NCI-H128 (cell line): ENCODE data around the gene ZZZ3.
"Not testable (repeated sequence)": the region's sequence is repeated elsewhere in the genome, so short reads cannot be mapped to it uniquely, and the experiment has no call there.

ENCODE experiments used
- DNase-seq: peaks from one replicate; lab custom pipeline; 2025; ENCODE audit not compliant: unreplicated experiment; lab: John Stamatoyannopoulos, UW

ZZZ3 gene

GRCh38 chr1:77671836-77672235 lies 10.6 kb downstream of the ZZZ3 start:
- DNase-seq: no peak

GRCh38 chr1:77670330-77670729 lies 12.1 kb downstream of the ZZZ3 start:
- DNase-seq: no peak

- no peak for DNase-seq
Observed at GRCh38 chr1:77668924-77669449, 13.5 kb downstream of the ZZZ3 start.

GRCh38 chr1:77664939-77665516 lies 17.4 kb downstream of the ZZZ3 start:
- DNase-seq: no peak

- DNase-seq: no peak
Observed at GRCh38 chr1:77661696-77662095, 20.8 kb downstream of the ZZZ3 start.

- no peak for DNase-seq
Observed at GRCh38 chr1:77659879-77660593, 22.4 kb downstream of the ZZZ3 start.

- DNase-seq: no peak
Observed at GRCh38 chr1:77658271-77658670, 24.2 kb downstream of the ZZZ3 start.

GRCh38 chr1:77655431-77655974 lies 27.0 kb downstream of the ZZZ3 start:
- no peak for DNase-seq

- no peak for DNase-seq
Observed at GRCh38 chr1:77652970-77653516, 29.4 kb downstream of the ZZZ3 start.

- no peak for DNase-seq
Observed at GRCh38 chr1:77652268-77652667, 30.2 kb downstream of the ZZZ3 start.

- no peak for DNase-seq
Observed at GRCh38 chr1:77649127-77649526, 33.3 kb downstream of the ZZZ3 start.

GRCh38 chr1:77646224-77646623 lies 36.2 kb downstream of the ZZZ3 start:
- DNase-seq: not testable (repeated sequence)

- no peak for DNase-seq
Observed at GRCh38 chr1:77643456-77643855, 39.0 kb downstream of the ZZZ3 start.

GRCh38 chr1:77642941-77643340 lies 39.5 kb downstream of the ZZZ3 start:
- no peak for DNase-seq

- DNase-seq: no peak
Observed at GRCh38 chr1:77642196-77642595, 40.3 kb downstream of the ZZZ3 start.

- DNase-seq: no peak
Observed at GRCh38 chr1:77639557-77640069, 42.8 kb downstream of the ZZZ3 start.

- no peak for DNase-seq
Observed at GRCh38 chr1:77639056-77639455, 43.4 kb downstream of the ZZZ3 start.

GRCh38 chr1:77636864-77637263 lies 45.6 kb downstream of the ZZZ3 start:
- DNase-seq: no peak
